Stimulated activated CD8-positive, alpha-beta memory T cell treated with anti-CD3 and anti-CD28 coated beads, Interleukin-15, amount 100 ng/mL, for 24 hours (primary cell): Measurements from ENCODE around the gene CYB561A3.

Experiments
- DNase-seq: peaks from one replicate; pipeline ENCODE4 v3.0.0-alpha.2; 2020; ENCODE audit warnings: low read depth

CYB561A3 gene

GRCh38 chr11:61325649-61326414 lies 35.9 kb downstream of the CYB561A3 start:
- no peak for DNase-seq

- DNase-seq: no peak
These were observed 46.4 kb downstream of the CYB561A3 start for GRCh38 chr11:61315260-61315659.

GRCh38 chr11:61310749-61311148 lies 50.9 kb downstream of the CYB561A3 start:
- no peak for DNase-seq

- DNase-seq: no peak
These were observed 51.9 kb downstream of the CYB561A3 start for GRCh38 chr11:61309739-61310138.

- DNase-seq: no peak
These were observed 52.5 kb downstream of the CYB561A3 start for GRCh38 chr11:61309141-61309540.

- DNase-seq: no peak
These were observed 54.3 kb downstream of the CYB561A3 start for GRCh38 chr11:61307354-61307753.

- no peak for DNase-seq
These were observed 55.5 kb downstream of the CYB561A3 start for GRCh38 chr11:61306221-61306620.

- DNase-seq: no peak
These were observed 56.3 kb downstream of the CYB561A3 start for GRCh38 chr11:61305417-61305816.

GRCh38 chr11:61303725-61304124 lies 58.0 kb downstream of the CYB561A3 start:
- no peak for DNase-seq

- DNase-seq: no peak
These were observed 59.1 kb downstream of the CYB561A3 start for GRCh38 chr11:61302550-61302949.
